Mesenchymal stem cell (in vitro differentiated cells and primary cell): ENCODE results near the gene MARCHF3.
A peak's percentile ranks its signal among the peaks of the same experiment; 100 is the strongest.

Experiments
- DNase-seq: peaks from one replicate; pipeline ENCODE4 v3.0.0-alpha.2; 2013
- H2AFZ ChIP-seq: one replicate; pipeline ENCODE4 v1.6.1; 2013; ENCODE audit warnings: low read depth, mild to moderate bottlenecking, control low read depth, inconsistent platforms, low read length, moderate library complexity
- H2AK5ac ChIP-seq: 2 replicates; pipeline ENCODE4 v1.6.1; 2013; ENCODE audit warnings: low read length, moderate library complexity, mild to moderate bottlenecking, inconsistent platforms; ENCODE audit not compliant: severe bottlenecking
- H2BK120ac ChIP-seq: one replicate; pipeline ENCODE4 v1.6.1; 2013; ENCODE audit warnings: low read depth, mild to moderate bottlenecking, inconsistent platforms, low read length, moderate library complexity
- H2BK12ac ChIP-seq, 2 experiments: one replicate each; pipeline ENCODE4 v1.6.1; 2013; ENCODE audit warnings: inconsistent platforms in 2 of 2, low read length in 2 of 2, mild to moderate bottlenecking in 2 of 2, moderate library complexity in 2 of 2, control low read depth in 1 of 2
- H2BK15ac ChIP-seq: one replicate; pipeline ENCODE4 v1.6.1; 2013; ENCODE audit warnings: mild to moderate bottlenecking, low read depth, inconsistent platforms; ENCODE audit not compliant: poor library complexity, severe bottlenecking
- H2BK5ac ChIP-seq: 2 replicates; pipeline ENCODE4 v1.6.1; 2013; ENCODE audit warnings: low read depth, mild to moderate bottlenecking, low read length, control low read depth, inconsistent platforms; ENCODE audit not compliant: poor library complexity, severe bottlenecking
- H3K14ac ChIP-seq, 2 experiments: one replicate each; pipeline ENCODE4 v1.6.1; 2013; ENCODE audit warnings: inconsistent platforms in 2 of 2, low read length in 2 of 2, control low read depth in 1 of 2, mild to moderate bottlenecking in 1 of 2, moderate library complexity in 1 of 2
- H3K18ac ChIP-seq, 2 experiments: one replicate each; pipeline ENCODE4 v1.6.1; 2013; ENCODE audit warnings: inconsistent platforms in 2 of 2, low read length in 2 of 2, control low read depth in 1 of 2, low read depth in 1 of 2, mild to moderate bottlenecking in 1 of 2
- H3K23ac ChIP-seq, 2 experiments: one replicate each; pipeline ENCODE4 v1.6.1; 2013; ENCODE audit warnings: inconsistent platforms in 2 of 2, low read length in 2 of 2, mild to moderate bottlenecking in 2 of 2, moderate library complexity in 2 of 2, control low read depth in 1 of 2
- H3K27ac ChIP-seq: 2 replicates; pipeline ENCODE4 v1.5.1; 2013; ENCODE audit warnings: mild to moderate bottlenecking, moderate library complexity, low read length, control low read depth, inconsistent platforms; ENCODE audit not compliant: poor library complexity, severe bottlenecking
- H3K27me3 ChIP-seq, 2 experiments: 2 replicates each; pipeline versions ENCODE4 v1.6.1 to v1.7.0; 2013; ENCODE audit warnings: low read length in 2 of 2, mild to moderate bottlenecking in 2 of 2, moderate library complexity in 2 of 2, control low read depth in 1 of 2, inconsistent platforms in 1 of 2; ENCODE audit not compliant: control insufficient read depth in 1 of 2, insufficient read depth in 1 of 2
- H3K36me3 ChIP-seq, 2 experiments: 2 replicates each; pipeline versions ENCODE4 v1.6.1 to v1.7.0; 2013; ENCODE audit warnings: low read length in 2 of 2, control low read depth in 1 of 2, inconsistent platforms in 1 of 2, low read depth in 1 of 2, mild to moderate bottlenecking in 1 of 2; ENCODE audit not compliant: insufficient read depth in 2 of 2, control insufficient read depth in 1 of 2
- H3K4ac ChIP-seq, 2 experiments: one replicate each; pipeline ENCODE4 v1.6.1; 2013; ENCODE audit warnings: inconsistent platforms in 2 of 2, low read length in 2 of 2, mild to moderate bottlenecking in 2 of 2, moderate library complexity in 2 of 2, control low read depth in 1 of 2, low read depth in 1 of 2
- H3K4me1 ChIP-seq: 2 replicates; pipeline ENCODE4 v1.6.1; 2013; ENCODE audit warnings: low read depth, low read length, control low read depth; ENCODE audit not compliant: control insufficient read depth, insufficient read depth
- H3K4me2 ChIP-seq: 2 replicates; pipeline ENCODE4 v1.6.1; 2013; ENCODE audit warnings: low read length, mild to moderate bottlenecking, inconsistent platforms; ENCODE audit not compliant: poor library complexity, severe bottlenecking
- H3K4me3 ChIP-seq, 2 experiments: 2 replicates each; pipeline versions ENCODE4 v1.5.1 to v1.7.0; 2013; ENCODE audit warnings: low read length in 2 of 2, mild to moderate bottlenecking in 2 of 2, control low read depth in 1 of 2, low read depth in 1 of 2; ENCODE audit not compliant: insufficient read depth in 1 of 2
- H3K79me1 ChIP-seq: replicated peaks from 2 replicates; pipeline ENCODE4 v1.6.1; 2013; ENCODE audit warnings: mild to moderate bottlenecking, control low read depth, low read length, inconsistent platforms; ENCODE audit not compliant: poor library complexity, severe bottlenecking
- H3K9ac ChIP-seq: 2 replicates; pipeline ENCODE4 v1.7.0; 2013; ENCODE audit warnings: mild to moderate bottlenecking, low read length, moderate library complexity
- H3K9me3 ChIP-seq: 2 replicates; pipeline ENCODE4 v1.7.0; 2013; ENCODE audit warnings: mild to moderate bottlenecking, low read length; ENCODE audit not compliant: control insufficient read depth
- H4K8ac ChIP-seq: one replicate; pipeline ENCODE4 v1.6.1; 2013; ENCODE audit warnings: inconsistent platforms, mild to moderate bottlenecking, low read length, moderate library complexity
- H4K91ac ChIP-seq: one replicate; pipeline ENCODE4 v1.6.1; 2013; ENCODE audit warnings: mild to moderate bottlenecking, low read length, inconsistent platforms
- WGBS: methylation state at CpG from one replicate; pipeline ENCODE4 v1.1.7; 2013; ENCODE audit warnings: mixed read lengths; 5-methylcytosine and 5-hydroxymethylcytosine counted together

The MARCHF3 gene

DNA sequence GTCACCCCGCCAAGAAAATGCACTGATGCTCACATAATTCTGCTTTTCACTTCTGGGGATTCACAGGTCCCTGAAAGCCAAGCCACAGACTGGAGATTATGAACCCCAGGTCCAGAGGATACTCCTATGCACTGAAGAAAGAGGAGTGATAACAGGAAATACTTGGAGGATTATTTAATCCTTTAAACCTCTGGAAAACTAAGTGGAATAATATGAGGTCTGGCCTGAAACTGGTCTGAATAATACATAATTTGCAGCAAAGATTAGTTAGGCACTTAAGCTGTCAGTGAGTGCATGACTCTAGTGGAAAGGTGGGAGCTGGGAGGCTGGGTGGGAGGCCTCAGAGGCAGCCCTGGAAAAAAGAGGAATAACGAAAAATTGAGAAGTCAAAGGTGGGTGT is 45.7 kb downstream of the MARCHF3 start:
- H3K14ac ChIP-seq: no peak overlapping the region
- no peak overlapping the region for H3K4me2 ChIP-seq
- H3K27me3 ChIP-seq: peaks cover 0 to 9% of the 10 kb centered on the region in 2 experiments
- no peak overlapping the region for H2BK12ac ChIP-seq
- peaks cover 16% of the 10 kb centered on the region for H3K79me1 ChIP-seq
- no peak overlapping the region for H3K4ac ChIP-seq
- no peak overlapping the region for H2AFZ ChIP-seq
- no peak overlapping the region for H4K91ac ChIP-seq
- no peaks in the 10 kb centered on the region for H3K9me3 ChIP-seq
- no peak overlapping the region for H3K18ac ChIP-seq
- H3K4me3 ChIP-seq: no peak overlapping the region
- WGBS: 100% methylated on average over 1 of the region's 2 CpGs
- H2BK5ac ChIP-seq: no peak overlapping the region
- DNase-seq: no peak
- no peak overlapping the region for H2AK5ac ChIP-seq
- H4K8ac ChIP-seq: no peak overlapping the region
- H3K27ac ChIP-seq: no peak overlapping the region
- no peaks in the 10 kb centered on the region for H3K4me1 ChIP-seq
- no peak overlapping the region for H3K23ac ChIP-seq
- H3K9ac ChIP-seq: no peak overlapping the region
- no peak overlapping the region for H2BK120ac ChIP-seq
- no peak overlapping the region for H2BK15ac ChIP-seq
- no peaks in the 10 kb centered on the region for H3K36me3 ChIP-seq

DNA sequence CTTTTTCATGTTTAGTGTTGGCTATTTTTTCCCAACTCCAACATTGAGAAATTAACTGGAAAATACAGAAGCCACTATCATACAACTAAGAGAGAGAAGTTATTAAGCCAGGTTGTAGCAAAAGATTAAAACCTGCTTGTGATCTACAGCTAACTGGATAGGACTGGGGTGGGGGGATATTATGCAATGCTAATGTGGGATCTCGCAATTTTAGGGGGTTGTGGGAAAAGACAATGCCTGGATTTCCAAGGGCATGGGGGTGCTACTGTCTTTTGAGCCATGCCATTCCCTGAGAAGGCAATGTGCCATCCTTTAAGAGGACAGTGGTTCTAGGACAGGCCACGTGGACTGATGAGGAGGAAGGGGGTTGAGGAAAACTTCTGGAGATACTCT is 46.5 kb downstream of the MARCHF3 start:
- Histone ChIP-seq H2AK5ac (no peak overlapping the region), H3K4me2 (no peak overlapping the region), H2AFZ (no peak overlapping the region), H4K91ac (no peak overlapping the region), H2BK15ac (no peak overlapping the region), H2BK120ac (no peak overlapping the region), H3K9me3 (no peaks in the 10 kb centered on the region), H3K14ac (no peak overlapping the region), H3K9ac (no peak overlapping the region), H3K4ac (no peak overlapping the region), H2BK12ac (no peak overlapping the region), H3K4me3 (no peak overlapping the region), H3K23ac (no peak overlapping the region), H3K79me1 (peaks cover 16% of the 10 kb centered on the region), H3K27me3 (peaks cover 0 to 9% of the 10 kb centered on the region in 2 experiments), H3K27ac (no peak overlapping the region), H4K8ac (no peak overlapping the region), H3K36me3 (no peaks in the 10 kb centered on the region), H3K4me1 (no peaks in the 10 kb centered on the region), H2BK5ac (no peak overlapping the region), H3K18ac (peak overlapping the region in 1 of 2 experiments; percentile 15)
- 90% methylated on average over 1 of the region's 2 CpGs for WGBS
- DNase-seq: no peak

DNA sequence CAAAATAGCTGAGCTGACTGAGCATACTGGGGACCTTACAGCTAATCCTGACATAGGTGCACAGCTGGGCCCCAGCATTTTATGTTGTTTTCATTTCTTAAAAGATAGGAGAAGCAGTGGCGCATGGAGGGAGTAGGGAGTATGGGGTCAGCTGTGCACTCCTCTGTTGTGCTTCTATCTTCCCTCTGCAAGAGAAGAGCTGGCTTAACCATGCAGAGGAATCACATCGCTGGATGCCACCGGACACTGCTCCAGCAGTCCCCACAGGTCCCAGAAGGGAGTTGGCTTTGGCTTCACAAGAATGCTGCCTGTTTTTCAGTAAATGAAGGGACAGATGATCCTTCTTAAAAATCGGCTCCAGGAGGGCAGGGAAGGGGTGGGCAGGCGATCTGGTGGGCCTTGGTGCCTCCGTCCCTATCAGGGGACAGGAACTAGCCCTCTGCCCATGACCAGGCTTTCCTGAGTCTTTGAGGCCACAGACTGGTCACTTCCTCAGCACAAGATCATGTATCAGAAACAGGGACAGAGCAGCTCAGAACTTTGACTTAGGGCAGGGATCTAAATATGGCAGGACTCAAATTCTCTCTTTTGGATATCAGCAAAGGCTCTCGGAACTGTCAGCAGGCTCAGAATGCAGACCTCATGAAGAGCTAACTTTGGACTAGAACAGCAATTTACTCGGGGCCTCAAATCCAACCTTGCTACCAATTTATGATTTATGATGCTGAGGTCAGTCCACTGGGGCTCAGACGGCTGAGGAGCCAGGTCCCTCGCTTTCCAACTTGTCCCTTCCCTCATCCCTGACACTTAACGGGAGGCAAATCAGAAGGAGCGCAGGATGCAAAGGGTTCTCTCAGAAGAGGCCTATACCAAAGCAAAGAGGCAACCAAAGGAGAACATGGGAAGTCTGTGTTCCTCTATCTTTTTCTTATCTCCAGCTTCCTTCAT is 47.2 kb downstream of the MARCHF3 start:
- Histone ChIP-seq H3K4me2 (no peak overlapping the region), H3K9ac (no peak overlapping the region), H3K4me1 (no peaks in the 10 kb centered on the region), H3K14ac (no peak overlapping the region), H2AK5ac (no peak overlapping the region), H2BK5ac (no peak overlapping the region), H3K18ac (no peak overlapping the region), H3K4ac (no peak overlapping the region), H2BK12ac (no peak overlapping the region), H3K36me3 (no peaks in the 10 kb centered on the region), H3K27me3 (peaks cover 0 to 9% of the 10 kb centered on the region in 2 experiments), H2BK120ac (no peak overlapping the region), H3K27ac (no peak overlapping the region), H3K23ac (peak overlapping the region in 1 of 2 experiments; percentile 66), H3K9me3 (no peaks in the 10 kb centered on the region), H2BK15ac (no peak overlapping the region), H3K4me3 (no peak overlapping the region), H4K91ac (no peak overlapping the region), H4K8ac (peak overlapping the region; percentile 22), H3K79me1 (peaks cover 16% of the 10 kb centered on the region), H2AFZ (no peak overlapping the region)
- no peak for DNase-seq
- 90% methylated on average over 12 of the region's 12 CpGs for WGBS

DNA sequence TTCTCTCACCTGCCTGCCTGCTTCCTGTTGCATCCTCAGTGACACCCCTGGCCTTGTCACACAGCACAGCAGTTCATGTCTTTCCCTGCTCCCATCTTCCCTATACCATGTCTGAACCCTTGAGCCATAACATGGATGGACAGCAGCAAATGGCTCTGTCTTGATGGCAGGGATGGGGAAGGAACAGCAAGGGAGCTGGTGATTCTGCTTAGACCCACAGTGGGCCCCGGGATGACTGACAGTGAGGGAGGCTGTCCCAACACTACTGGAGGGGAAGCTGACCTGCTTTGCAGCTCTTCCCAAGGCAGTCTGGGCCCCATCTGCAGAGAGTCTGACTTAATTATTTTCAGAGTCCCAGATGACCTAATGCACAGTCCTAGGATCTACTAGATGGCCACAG is 48.2 kb downstream of the MARCHF3 start:
- 88% methylated on average over 1 of the region's 1 CpG for WGBS

More for the DNA sequence above, 48.2 kb downstream of the MARCHF3 start:
- no peak overlapping the region for H3K18ac ChIP-seq
- no peak overlapping the region for H3K27ac ChIP-seq
- no peaks in the 10 kb centered on the region for H3K4me1 ChIP-seq
- H3K23ac ChIP-seq: no peak overlapping the region
- no peaks in the 10 kb centered on the region for H3K36me3 ChIP-seq
- H2BK15ac ChIP-seq: no peak overlapping the region
- H3K14ac ChIP-seq: no peak overlapping the region
- H2BK120ac ChIP-seq: no peak overlapping the region
- H2AFZ ChIP-seq: no peak overlapping the region
- H2BK5ac ChIP-seq: no peak overlapping the region
- H3K79me1 ChIP-seq: peaks cover 12% of the 10 kb centered on the region
- H3K9ac ChIP-seq: no peak overlapping the region
- no peak overlapping the region for H2BK12ac ChIP-seq
- no peak overlapping the region for H3K4ac ChIP-seq
- no peaks in the 10 kb centered on the region for H3K9me3 ChIP-seq
- no peak overlapping the region for H4K91ac ChIP-seq
- H4K8ac ChIP-seq: no peak overlapping the region
- DNase-seq: no peak
- H3K4me2 ChIP-seq: no peak overlapping the region
- H3K27me3 ChIP-seq: peaks cover 0 to 17% of the 10 kb centered on the region in 2 experiments
- H2AK5ac ChIP-seq: no peak overlapping the region
- no peak overlapping the region for H3K4me3 ChIP-seq
